Cortex of kidney (tissue), 1 donor: ENCODE results near the gene POP7.

ENCODE experiments used
- DNase-seq: peaks from one replicate; lab custom pipeline; 2025; lab: John Stamatoyannopoulos, UW

POP7 gene

GRCh38 chr7:100679129-100679926 is 26.6 kb upstream of the POP7 start:
- DNase-seq: no peak

- DNase-seq: no peak
Observed at GRCh38 chr7:100679927-100680575, 25.9 kb upstream of the POP7 start.

DNA sequence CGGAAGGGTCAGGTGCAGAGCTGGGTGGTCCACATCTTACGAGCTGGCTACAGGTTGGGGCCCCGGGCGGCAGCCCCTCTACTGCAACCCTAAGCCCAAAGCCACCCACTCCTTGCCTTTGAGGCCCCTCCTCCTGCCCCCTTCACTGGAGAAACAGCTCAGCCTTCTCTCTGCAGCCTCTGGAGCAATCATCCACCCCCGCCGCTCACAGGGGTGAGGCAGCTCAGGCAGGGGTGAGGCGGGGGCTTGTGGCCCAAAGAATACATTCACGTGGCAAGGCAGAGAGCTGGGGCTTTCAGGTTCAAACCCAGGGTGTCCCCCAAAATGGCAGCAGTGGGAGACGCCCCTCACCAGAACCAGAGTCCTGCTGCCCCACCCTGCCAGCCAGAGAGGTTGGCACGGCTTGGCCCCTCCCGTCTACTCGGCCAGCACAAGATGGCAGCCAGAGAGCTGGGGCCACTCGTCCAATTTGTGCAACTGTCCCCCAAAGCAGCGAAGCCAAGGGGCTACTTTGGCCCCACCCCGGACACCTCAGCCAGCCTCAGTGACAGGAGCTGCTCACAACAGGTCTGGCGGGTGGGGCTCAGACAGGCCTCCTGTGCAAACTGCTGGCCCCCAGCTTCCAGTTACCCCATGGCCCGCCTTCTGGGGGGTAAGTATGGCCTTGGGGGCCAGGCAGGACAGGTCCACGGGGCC is 25.2 kb upstream of the POP7 start:
- DNase-seq: no peak

GRCh38 chr7:100681491-100682227 is 24.3 kb upstream of the POP7 start:
- no peak for DNase-seq

DNA sequence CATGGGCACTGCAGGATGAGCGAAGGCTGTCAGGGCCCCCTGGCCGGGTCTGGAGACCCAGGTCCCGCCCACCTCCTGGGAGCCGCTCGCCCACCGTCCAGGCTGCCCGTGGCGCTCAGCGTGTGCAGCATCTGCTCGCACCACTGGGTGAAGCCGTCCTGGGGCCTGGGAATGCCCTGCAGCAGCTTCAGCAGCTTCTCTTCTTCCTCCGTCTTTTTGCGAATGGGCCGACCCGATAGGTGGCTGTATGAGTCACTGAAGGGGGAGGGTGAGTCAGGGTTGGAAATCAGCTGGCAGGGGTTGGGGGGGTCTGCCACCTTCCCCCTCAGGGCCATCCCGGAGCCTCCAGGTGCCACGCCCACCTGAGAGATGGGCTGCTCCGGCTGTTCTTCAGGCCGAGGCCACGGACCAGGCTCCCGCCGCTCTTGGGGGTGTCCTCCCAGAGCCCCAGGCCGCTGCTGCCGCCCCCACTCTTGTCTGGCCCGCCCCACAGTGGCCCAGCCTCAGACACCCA is 23.6 kb upstream of the POP7 start:
- DNase-seq: no peak

- DNase-seq: no peak
Observed at GRCh38 chr7:100682991-100683658, 22.8 kb upstream of the POP7 start.

GRCh38 chr7:100683659-100684533 is 22.0 kb upstream of the POP7 start:
- DNase-seq: no peak

GRCh38 chr7:100684534-100685042 is 21.3 kb upstream of the POP7 start:
- no peak for DNase-seq

- no peak for DNase-seq
Observed at GRCh38 chr7:100685049-100685605, 20.8 kb upstream of the POP7 start.

- DNase-seq: no peak
Observed at GRCh38 chr7:100685631-100686145, 20.2 kb upstream of the POP7 start.

DNA sequence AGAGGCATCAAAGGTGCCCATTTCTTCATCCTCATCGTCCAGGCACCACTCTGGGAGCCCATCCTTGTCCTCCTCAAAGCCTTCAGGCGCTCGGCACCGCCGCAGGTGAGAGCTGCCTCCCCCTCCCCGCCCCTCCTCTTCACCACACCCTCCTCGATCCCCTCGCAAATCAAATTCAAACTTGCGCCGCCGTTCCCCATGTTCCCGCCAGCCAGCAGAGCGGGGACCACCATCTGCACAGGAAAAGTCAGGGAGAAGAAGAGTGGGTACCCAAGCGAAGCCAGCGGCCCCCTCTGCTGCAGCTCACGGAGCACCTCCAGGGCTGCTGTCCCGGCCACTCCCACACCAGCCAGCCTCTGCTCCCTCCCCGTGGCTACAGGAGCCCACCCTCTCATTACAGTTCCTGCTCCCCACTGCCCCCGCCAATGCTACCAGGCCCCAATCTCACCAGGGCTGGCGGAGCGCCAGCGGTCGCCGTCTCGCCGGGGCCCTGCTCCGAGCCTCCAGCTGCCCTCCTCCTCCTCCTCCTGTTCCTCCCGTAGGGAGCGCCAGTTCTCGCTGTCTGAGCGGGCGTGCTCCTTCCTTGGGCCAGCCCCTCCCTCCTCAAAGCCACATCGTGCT is 19.6 kb upstream of the POP7 start:
- DNase-seq: no peak

DNA sequence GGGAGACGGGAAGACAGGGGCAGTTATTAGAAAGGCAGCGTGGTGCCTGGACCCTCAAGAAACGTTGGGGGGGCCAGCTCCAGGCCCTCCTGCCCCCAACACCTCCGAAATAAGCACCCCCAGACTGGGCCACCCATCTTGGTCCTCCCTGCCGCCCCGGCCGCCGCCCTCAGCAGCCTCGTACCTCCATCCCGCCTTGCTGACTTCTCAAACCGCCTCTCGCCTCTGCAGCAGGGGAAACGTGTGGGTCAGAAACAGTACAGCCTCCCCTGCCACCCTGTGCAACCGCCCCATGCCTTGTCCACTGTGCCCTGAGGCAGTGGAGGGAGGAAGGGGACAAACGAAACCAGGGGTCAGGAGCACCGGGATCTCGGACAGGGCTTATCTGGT is 19.1 kb upstream of the POP7 start:
- DNase-seq: no peak

GRCh38 chr7:100687261-100687660 is 18.7 kb upstream of the POP7 start:
- DNase-seq: no peak

GRCh38 chr7:100687751-100688300 is 18.1 kb upstream of the POP7 start:
- DNase-seq: no peak

GRCh38 chr7:100688326-100688860 is 17.5 kb upstream of the POP7 start:
- no peak for DNase-seq

- no peak for DNase-seq
Observed at GRCh38 chr7:100689230-100690135, 16.4 kb upstream of the POP7 start.
